HG03469 (cell line): Measurements from ENCODE around the gene ZBTB8B.
"Not testable (repeated sequence)": the region's sequence is repeated elsewhere in the genome, so short reads cannot be mapped to it uniquely, and the experiment has no call there.

Experiments used
- ATAC-seq: cut with Tn5 transposase; IDR thresholded peaks from one replicate; pipeline ENCODE4 v1.9.1; 2021; ENCODE audit warnings: mild to moderate bottlenecking, moderate library complexity, moderate number of reproducible peaks; ENCODE audit not compliant: unreplicated experiment

ZBTB8B gene

DNA sequence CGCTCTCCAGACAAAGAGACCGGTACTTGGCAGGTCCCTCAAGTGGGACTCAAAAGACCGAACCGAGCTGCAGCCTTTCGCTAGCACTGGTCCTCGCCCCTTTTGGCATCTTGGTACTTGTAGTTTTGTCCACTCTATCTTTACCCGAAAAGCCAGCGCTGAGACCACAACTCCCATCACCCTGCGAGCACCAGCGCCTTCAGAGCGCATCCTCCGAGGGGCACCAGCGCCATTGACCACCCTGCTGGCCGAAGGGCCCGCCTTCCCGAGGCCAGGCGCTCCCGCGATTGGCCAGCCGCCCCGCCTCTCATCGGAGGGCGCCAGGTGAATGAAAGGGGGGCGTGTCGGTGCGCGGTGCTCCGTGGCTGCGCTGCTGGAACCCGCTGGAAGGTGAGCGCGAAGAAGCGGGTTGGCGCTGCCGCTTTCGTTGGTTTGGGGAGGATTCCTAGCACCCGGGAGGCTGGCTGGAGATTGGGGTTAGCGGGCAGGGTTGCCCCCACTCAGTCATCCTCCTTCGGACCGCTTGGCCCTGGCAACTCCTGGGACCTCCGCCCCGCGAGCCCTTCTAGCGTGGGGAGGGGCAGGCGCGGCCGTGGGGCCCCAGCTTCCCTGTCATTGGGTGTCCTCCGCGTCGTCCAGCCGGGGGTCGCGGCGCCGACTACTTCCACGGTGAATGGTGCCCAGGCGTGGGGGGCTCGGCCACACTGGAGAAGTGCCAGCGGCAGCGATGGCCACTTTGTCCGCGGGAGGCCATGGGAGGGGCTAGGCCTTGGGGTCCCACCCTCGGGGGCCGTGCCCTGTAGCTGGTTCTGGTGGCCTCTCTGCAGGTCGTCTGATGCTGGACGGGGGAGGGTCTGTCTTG is at the start of gene ZBTB8B:
TSS of gene ZBTB8B (plus strand) at position 357 of the 862 bp plus-strand sequence. CDS start 5,553 bp downstream, outside the sequence.
- no peak for ATAC-seq

DNA sequence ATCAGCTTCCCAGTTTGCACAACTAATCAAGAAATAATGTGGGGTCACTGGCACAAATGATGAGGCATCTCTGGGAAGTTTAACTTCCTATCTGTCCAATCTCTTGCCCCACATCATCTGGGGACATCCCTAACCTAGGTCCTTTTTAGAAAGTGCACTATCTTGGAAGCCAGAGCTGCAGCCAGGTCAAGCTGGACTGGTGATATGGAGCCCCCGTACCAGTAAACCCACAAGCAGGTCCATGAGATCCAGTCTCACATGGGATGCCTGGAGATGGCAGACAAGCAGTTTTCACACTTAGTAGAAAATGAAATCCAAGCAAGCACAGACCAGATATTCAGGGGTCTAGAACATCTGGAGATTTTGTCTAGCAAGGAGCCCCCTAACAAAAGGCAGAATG is 43.1 kb upstream of the ZBTB8B start:
- ATAC-seq: no peak

DNA sequence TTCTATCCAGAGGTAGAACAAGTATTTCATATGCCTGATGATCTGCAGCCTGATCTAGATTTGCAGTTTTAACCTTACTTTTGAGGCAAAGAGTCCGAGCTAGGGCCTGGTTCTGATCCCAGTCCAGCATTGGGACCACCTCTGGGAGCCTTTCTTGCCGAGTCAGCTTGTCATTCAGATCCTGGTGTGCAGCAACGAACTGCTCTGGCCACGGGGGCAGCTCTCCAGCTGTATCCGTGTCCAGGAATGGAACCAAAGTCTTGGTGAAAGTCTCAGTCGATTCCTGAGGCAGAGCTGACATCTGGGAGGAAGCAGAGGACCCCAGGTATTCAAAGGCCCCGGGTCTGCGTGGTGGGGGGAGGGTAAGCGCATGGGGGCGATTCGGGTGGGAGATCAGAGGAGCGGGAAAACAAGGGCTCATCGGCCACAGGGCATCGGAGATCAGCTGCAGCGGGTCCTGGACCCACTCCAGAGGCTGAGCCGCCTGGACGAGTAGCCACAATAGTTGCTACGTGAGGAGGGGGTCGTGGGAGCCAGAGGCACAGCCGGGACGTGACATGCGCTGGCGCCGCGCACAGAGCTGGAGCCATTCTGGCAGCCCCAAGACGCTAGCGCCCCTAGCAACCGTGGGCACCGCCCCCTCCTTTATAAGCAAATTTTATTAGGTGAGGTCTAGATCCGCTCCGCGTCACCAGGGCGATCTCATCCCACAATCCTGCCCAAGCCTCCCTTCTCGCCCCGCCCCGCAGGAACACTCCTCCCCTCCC is 38.2 kb upstream of the ZBTB8B start:
- no peak for ATAC-seq

DNA sequence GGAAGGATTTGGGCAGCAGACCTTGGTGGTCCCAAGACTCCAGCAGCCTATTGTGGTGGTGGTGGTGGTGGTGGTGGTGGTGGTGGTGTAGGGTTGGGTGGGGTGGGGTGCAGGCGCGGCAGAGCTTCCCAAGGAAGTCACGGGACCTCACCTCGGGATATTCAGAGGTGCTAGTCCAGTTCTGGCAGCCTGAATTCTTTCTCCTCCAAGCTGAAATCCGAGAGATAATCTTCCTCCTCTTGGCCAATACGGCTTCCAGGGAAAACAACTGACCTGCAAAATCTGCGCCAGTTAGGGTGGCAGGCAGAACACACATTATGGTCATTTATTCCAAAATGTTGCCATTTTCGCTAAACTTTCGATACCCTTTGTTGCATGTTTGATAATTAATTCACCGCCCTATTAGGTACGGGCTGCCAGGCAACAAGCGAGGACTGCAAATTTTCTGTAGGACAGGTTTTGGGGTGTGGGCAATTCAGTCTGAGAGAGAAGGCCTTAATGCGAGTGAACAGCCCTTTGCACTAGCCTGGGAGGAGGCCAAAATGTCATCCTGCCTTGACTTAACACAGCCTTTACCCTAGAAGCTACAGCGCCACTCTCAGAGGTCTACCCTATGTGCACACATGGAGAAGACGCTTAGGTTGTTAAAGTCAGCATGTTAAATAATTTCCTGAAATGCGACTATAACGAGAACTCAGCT is 37.5 kb upstream of the ZBTB8B start:
- ATAC-seq: no peak

DNA sequence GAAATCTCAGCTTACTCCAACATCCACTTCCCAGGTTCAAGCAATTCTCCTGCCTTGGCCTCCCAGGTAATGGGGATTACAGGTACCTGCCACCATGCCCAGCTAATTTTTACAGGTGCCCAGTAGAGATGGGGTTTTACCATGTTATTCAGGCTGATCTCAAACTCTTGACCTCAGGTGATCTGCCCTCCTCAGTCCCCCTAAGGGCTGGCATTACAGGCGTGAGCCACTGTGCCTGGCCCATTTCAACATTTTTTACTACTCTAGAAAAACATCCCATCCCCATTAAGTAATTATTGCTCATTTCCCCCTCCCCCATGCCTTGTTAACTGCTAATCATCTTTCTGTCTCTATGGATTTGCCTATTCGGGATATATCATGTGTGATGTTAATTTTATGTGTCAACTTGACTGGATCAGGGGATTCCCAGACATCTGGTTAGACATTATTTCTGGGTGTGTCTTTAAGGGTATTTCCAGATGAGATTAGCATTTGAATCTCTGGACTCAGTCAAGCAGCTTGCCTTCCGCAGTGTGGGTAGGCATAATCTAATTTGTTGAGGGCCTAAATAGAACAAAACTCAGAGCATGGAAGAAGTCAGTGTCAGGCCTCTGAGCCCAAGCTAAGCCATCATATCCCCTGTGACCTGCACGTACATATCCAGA is 33.0 kb upstream of the ZBTB8B start:
- ATAC-seq: no peak

DNA sequence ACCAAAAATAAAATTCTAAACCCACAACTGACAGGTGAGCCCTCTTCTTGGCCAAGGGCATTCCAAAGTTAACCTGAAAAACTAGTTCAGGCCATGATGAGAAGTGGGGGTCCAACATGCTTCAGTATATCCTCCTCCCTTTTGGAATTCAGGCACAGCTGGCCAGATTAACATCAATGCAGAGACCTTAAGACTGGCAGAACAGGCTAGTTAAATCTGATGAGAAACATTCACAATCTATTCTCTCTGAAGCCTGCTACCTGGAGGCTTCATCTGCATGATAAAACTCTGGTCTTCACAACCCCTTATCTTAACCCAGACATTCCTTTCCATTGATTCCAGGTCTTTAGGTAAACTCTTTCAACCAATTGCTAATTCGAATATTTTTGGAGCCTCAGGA is 26.7 kb upstream of the ZBTB8B start:
- no peak for ATAC-seq

DNA sequence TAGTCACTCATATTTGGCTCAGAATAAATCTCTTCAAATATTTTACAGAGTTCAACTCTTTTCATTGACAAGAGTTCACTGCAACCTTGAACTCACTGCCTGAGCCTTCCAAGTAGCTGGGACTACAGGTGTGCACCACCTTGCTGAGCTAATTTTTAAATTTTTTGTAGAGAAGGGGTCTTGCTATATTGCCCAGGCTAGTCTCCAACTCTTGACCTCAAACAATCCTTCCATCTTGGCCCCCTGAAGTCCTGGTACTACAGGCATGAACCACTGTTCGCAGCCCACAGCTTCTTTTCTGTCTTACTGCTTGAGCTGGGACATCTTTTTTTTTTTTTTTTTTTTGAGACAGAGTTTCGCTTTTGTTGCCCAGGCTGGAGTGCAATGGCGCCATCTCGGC is 26.1 kb upstream of the ZBTB8B start:
- not testable (repeated sequence) for ATAC-seq

DNA sequence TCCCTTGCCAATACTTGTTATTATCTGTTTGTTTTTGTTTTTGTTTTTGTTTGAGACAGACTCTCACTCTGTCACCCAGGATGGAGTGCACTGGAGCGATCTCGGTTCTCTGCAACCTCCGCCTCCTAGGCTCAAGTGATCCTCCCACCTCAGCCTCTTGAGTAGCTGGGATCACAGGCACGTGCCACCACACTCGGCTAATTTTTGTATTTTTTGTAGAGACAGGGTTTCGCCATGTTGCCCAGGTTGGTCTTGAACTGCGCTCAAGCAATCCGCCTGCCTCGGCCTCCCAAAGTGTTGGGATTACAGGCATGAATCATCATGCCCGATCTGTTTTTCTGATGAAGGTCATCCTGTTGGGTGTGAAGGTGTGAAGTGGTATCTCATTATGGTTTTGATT is 23.4 kb upstream of the ZBTB8B start:
- not testable (repeated sequence) for ATAC-seq

DNA sequence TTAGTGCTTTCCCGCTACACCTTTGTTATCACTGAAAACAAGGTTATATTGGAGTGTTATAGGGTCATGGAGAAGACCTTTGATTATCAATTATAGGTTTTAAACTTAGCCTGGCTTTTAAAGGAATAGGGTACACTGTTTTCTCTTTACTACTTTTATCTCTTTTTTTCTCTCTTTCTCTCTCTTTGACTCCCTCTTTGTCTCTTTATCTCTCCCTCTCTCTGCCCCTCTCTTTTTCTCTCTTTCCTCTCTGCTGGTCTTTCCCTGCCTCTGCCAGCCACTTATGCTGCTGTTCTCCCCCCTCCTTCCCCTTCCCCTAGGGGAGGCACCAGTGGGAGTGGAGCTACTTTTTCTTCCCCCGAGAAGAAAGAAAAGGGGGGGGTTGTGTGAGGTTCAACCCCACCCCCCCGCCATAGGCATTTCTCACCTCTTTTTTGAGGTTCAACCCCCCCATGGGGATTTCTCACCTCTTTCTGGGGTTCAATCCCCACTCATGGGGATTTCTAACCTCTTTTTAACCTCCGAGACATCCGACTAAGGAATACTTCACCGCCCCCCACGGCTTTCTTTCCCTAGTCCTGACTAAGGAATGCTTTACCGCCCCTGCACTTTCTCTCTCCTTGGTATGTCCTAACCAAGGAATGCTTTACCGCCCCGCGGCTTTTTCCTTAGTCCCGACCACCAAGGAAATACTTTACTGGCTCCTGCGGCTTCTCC is 17.2 kb upstream of the ZBTB8B start:
- ATAC-seq: no peak

DNA sequence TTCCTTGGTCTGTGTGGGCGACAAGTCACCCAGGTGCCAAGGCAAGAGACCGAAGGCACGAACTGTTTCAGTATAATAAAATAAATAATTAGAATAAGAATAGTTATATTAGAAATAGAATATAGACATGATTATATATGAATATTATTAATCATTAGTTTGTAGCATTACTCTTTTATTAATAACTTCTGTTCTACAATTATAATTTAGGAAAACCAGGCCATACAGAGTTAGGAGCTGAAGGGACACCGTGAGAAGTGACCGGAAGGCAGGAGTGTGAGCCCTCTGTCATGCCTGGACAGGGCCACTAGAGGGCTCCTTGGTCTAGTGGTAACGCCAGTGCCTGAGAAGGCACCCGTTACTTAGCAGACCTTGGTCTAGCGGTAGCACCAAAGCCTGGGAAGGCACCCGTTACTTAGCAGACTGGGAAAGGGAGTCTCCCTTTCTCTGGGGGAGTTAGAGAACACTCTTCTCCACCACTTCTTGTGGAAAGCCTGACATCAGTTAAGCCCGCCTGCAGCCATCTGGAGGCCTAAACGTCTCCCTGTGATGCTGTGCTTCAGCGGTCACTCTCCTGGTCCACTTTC is 16.6 kb upstream of the ZBTB8B start:
- not testable (repeated sequence) for ATAC-seq

DNA sequence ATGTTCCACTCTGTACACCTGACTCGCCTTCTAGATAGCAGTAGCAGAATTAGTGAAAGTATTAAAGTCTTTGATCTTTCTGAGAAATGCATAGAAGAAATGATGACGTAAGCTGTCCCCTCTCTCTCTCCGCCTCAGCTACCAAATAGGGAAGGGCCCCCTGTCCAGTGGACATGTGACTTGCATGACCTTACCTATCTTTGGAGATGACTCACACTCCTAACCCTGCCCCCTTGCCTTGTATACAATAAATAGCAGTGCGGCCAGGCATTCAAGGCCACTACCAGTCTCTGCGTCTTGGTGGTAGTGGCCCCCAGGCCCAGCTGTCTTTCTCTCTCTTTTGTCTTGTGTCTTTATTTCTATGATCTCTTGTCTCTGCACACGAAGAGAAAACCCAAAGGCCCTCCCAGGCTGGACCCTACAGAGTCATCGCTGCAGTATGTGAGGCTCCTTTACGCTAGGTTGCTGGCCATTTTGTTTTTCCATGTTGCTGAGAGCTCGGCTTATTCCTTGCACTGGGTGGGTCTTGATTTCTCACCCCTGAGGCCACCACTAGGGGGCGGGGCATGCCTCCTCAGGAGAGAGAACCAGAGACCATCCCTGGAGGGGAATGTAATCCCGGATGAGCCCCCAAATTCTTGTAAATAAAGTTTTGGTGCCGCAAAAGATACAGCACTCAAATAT is 16.0 kb upstream of the ZBTB8B start:
- no peak for ATAC-seq

DNA sequence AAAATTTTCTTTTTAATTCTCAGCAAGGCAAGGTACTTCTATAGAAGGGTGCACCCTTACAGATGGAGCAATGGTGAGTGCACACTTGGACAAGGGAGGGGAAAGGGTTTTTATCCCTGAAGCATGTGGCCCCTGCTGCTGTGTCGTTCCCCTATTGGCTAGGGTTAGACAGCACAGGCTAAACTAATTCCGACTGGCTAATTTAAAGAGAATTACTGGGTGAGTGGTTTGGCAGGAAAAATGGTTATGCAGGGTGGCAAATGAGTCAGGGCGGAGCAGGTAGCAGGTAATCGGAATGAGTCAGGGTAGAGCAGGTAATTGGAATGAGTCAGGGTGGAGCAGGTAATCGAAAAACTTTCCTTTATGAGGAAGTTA is 15.4 kb upstream of the ZBTB8B start:
- ATAC-seq: not testable (repeated sequence)

DNA sequence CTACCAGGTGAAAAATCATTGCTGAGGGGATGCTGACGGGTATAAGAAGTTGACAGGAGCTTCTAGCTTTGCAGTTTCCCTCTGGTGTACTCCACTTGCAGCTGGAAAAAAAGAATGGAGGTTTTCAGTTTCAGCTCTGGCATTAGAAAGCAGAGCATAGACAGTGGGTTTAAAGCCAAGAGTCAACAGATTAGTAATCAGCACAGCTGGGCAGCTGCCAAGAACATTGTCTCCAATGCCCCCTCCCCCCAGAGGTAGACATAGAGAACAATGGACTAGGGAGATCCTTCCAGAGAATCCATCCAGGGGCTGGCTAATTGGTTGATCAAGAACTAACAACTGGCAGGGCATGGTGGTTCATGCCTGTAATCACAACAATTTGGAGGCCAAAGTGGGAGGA is 10.1 kb upstream of the ZBTB8B start:
- no peak for ATAC-seq

DNA sequence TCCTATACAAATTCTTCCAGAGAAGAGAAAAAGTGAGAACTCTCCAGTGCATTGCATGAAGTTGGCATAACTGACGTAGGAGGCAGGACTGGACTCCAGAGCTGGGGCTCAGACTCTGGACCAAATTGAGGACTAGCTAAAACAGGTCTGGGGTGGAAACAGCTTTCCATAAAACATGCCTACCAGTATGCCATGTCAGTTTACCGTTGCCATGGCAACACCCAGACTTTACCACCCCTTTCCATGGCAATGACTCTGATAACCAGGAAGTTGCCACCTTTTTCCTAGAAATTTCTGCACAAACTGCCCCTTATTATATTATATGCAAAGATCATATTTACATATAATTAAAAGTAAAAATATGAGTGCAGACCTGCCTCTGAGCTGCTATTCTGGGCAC is 8.9 kb upstream of the ZBTB8B start:
- ATAC-seq: no peak

DNA sequence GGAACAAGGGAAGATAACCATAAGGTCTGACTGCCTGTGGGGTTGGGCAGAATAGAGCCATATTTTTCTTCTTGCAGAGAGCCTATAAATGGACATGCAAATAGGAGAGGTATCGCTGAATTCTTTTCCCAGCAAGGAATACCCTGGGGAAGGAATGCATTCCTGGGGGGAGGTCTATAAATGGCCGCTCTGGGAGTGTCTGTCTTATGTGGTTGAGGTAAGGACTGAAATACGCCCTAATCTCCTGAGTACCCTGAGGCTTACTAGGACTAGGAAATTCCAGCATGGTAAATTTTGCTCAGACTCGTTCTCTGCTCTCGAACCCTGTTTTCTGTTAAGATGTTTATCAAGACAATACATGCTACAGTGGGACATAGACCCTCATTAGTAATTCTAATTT is 6.1 kb upstream of the ZBTB8B start:
- ATAC-seq: not testable (repeated sequence)

DNA sequence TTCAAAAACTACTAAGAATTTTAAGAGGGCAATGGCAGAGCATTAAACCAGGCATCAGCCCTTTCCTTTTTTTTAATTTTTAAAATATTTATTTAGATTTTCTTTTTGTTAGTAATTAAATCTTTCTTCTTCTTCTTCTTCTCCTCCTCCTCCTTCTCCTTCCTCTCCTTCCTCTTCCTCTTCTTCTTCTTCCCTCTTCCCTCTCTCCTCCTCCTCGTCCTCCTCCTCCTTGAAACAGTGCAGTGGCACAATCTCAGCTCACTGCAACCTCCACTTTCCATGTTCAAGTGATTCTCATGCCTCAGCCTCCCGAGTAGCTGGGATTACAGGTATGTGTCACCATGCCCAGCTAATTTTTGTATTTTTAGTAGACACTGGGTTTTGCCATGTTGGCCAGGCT is 1.9 kb upstream of the ZBTB8B start:
- ATAC-seq: not testable (repeated sequence)

DNA sequence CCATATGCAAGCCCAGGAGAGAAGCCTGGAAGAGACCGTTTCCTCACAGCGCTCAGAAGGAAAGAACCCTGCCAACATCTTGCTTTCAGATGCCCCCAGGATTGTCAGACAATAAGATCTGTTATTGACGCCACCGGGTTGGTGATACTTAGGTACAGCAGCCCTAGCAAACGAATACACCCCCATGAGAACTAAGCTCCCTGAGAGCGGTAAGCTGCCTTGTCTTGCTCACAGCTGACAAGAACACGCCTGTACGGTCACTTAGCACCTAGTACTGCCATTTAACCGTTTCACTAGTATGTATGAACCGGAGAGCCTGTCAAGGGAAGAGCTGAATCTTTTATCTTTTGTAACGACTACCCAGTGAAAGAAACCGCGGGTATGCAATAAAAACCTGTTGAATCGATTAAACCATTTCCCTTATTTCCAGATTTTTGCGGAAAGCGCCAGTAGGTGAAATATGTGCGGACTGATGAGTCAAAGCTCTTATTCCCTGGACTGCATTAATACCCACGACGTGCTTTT is 619 bp upstream of the ZBTB8B start:
- ATAC-seq: no peak

DNA sequence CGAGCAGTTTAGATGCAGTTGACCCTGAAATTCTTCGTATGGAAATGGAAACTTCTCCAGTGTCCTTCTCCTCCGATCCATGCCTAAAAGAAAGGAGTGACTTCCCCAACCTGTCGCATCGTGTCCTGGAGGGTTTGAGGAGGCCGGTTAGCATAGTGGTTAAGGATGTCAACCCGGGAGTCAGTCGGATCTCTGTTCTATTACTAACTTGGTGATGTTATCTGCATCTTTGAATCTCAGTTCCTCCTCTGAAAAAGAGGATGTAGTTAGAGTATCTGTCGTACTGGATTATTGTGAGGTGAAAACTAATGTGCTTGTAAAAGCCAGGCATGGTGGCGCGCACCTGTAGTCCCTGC is 684 bp downstream of the ZBTB8B start:
- ATAC-seq: no peak

DNA sequence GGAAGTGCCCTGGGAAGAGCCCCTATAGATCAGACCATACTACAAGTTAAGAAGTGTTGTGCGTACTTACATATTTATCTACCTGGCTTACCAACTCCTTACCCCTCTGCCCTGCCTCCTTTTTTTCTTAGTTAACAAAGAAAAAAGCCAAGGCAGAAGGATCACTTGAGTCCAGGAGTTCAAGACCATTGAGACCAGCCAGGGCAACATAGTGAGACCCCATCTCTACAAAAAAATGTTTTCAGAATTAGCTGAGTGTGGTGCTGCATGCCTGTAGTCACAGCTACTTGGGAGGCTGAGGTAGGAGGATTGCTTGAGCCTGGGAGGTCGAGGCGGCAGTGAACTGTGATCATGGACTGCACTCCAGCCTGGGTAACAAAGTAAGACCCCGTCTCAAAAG is 1.9 kb downstream of the ZBTB8B start:
- ATAC-seq: no peak
